Right atrium auricular region (tissue), 2 donors: ENCODE data around the gene EMP1. TPM values are rescaled to one million over a fixed set of nuclear protein-coding genes. Genes with fewer than 3 reads are reported as not detected.

Source experiments
- DNase-seq: peaks from one replicate; pipeline ENCODE4 v3.0.0-alpha.2; 2019; ENCODE audit warnings: low spot score
- H3K27ac ChIP-seq, 2 donors: fragments of 200-600 bp; sonication (generic); 1 replicate in 1 of 2; 2 replicates in 1 of 2; pipeline ENCODE4 v1.5.1; 2016 to 2019
- H3K27me3 ChIP-seq, 2 donors: fragments of 200-600 bp; sonication (generic); one replicate each; pipeline versions ENCODE4 v1.5.1 to v1.6.0; 2017 to 2019
- H3K36me3 ChIP-seq: fragments of 200-600 bp; sonication (generic); one replicate; pipeline ENCODE4 v1.5.1; 2016
- H3K4me1 ChIP-seq, 2 donors: fragments of 200-600 bp; sonication (generic); one replicate each; pipeline versions ENCODE4 v1.5.1 to v1.6.0; 2017 to 2019
- H3K4me3 ChIP-seq, 2 donors: fragments of 200-600 bp; sonication (generic); 1 replicate in 1 of 2; 2 replicates in 1 of 2; pipeline ENCODE4 v1.5.1; 2017 to 2019; ENCODE audit warnings: mild to moderate bottlenecking in 1 of 2, moderate library complexity in 1 of 2
- H3K9me3 ChIP-seq, 2 donors: fragments of 200-600 bp; sonication (generic); one replicate each; pipeline ENCODE4 v1.5.1; 2019
- CTCF ChIP-seq, 2 donors: fragments of 200-600 bp; sonication (generic); IDR thresholded peaks; one replicate each; pipeline ENCODE4 v1.5.1; 2019; ENCODE audit warnings: antibody characterized with exemption in 2 of 2
- total RNA-seq, 2 donors: library from RNA; depleted of rRNA; stranded (reverse); fragments of >200 nt; gene quantifications; one replicate each; pipeline ENCODE4 v1.1.0, GENCODE V29; 2016

The EMP1 gene
- total RNA-seq, 2 donors from 2014 or later, result 188 to 208 TPM

DNA sequence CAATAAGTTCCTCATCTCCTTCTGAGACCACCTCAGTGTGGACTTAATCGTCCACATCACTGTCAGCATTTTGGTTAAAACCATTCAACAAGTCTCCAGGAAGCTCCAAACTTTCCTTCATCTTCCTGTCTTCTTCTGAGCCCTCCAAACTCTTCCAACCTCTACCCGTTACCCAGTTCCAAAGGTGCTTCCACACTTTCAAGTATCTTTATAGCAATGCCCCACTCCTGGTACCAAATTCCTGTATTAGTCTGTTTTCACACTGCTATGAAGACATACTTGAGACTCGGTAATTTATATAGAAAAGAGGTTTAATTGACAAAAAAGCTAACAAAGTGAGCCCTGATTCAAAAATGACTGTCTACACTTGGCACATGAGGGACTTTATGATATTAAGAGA is 22.8 kb downstream of the EMP1 start:
- Histone ChIP-seq H3K4me1 (no peaks in the 10 kb centered on the region), H3K9me3 (no peaks in the 10 kb centered on the region), H3K4me3 (no peak overlapping the region), H3K27me3 (no peaks in the 10 kb centered on the region), H3K27ac (no peak overlapping the region), H3K36me3 (peaks cover 39% of the 10 kb centered on the region)
- DNase-seq, result no peak
- no peak for TF ChIP-seq CTCF (IDR thresholded peaks at IDR 0.05)

- no peak for TF ChIP-seq CTCF (IDR thresholded peaks at IDR 0.05)
- Histone ChIP-seq H3K4me1 (no peaks in the 10 kb centered on the region), H3K27me3 (no peaks in the 10 kb centered on the region), H3K4me3 (no peak overlapping the region), H3K9me3 (no peaks in the 10 kb centered on the region), H3K27ac (no peak overlapping the region), H3K36me3 (peaks cover 23% of the 10 kb centered on the region)
- DNase-seq, result no peak
These were observed 24.3 kb downstream of the EMP1 start for GRCh38 chr12:13220838-13221237.

- Histone ChIP-seq H3K9me3 (no peaks in the 10 kb centered on the region), H3K4me3 (no peak overlapping the region), H3K36me3 (peaks cover 11% of the 10 kb centered on the region), H3K4me1 (no peaks in the 10 kb centered on the region), H3K27ac (no peak overlapping the region), H3K27me3 (no peaks in the 10 kb centered on the region)
- no peak for DNase-seq
- no peak for TF ChIP-seq CTCF (IDR thresholded peaks at IDR 0.05)
These were observed 25.6 kb downstream of the EMP1 start for GRCh38 chr12:13222076-13222475.

DNA sequence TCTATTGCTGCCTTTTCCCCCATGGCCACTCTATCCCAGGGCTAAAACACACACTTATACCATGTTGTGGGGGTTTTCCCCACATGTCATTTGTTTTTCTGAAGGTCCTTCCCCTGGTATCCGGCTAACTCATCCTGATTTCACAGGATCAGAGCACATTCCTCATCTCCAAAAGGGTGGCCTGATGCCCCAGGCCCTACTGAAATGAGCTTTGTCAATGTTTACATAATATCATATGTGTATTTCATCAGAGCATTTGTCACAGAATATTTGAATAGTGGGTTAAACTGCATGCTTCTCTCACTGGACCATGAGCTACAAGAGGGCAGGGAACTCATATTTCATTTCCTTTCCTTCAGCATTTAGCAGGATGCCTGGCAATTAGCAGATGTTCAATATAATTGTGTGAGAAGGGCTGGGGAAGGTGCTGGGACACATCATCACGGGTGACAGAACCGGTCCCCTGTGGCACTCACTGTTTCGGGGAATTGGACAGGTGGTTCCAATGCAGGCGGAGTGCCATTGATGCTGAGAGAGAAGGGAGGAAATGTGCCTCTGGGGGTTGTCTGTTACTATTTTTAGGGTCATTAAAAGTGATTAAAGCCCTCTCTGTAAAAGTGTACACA is 26.8 kb downstream of the EMP1 start:
- DNase-seq, result peak; percentile 52
- Histone ChIP-seq H3K27me3 (no peaks in the 10 kb centered on the region), H3K4me3 (no peak overlapping the region), H3K27ac (no peak overlapping the region), H3K9me3 (no peaks in the 10 kb centered on the region), H3K4me1 (no peaks in the 10 kb centered on the region), H3K36me3 (no peaks in the 10 kb centered on the region)
- no peak for TF ChIP-seq CTCF (IDR thresholded peaks at IDR 0.05)

- no peak overlapping the region for H3K4me3 ChIP-seq
- no peaks in the 10 kb centered on the region for H3K4me1 ChIP-seq
These were observed 27.4 kb downstream of the EMP1 start for GRCh38 chr12:13223941-13224340.

More at GRCh38 chr12:13223941-13224340, 27.4 kb downstream of the EMP1 start:
- H3K36me3 ChIP-seq, result no peaks in the 10 kb centered on the region
- H3K9me3 ChIP-seq, result no peaks in the 10 kb centered on the region
- no peak for TF ChIP-seq CTCF (IDR thresholded peaks at IDR 0.05)
- H3K27me3 ChIP-seq, result no peaks in the 10 kb centered on the region
- no peak for DNase-seq
- H3K27ac ChIP-seq, result no peak overlapping the region
